HG02840 (cell line): Measurements from ENCODE around the gene GALNTL6.

ENCODE experiments used
- ATAC-seq: cut with Tn5 transposase; IDR thresholded peaks from one replicate; pipeline ENCODE4 v1.9.1; 2021; ENCODE audit warnings: mild to moderate bottlenecking, moderate library complexity, moderate number of reproducible peaks; ENCODE audit not compliant: unreplicated experiment, low FRiP score

Gene GALNTL6

GRCh38 chr4:171983935-171984805 lies 171.0 kb downstream of the GALNTL6 start:
- no peak for ATAC-seq

- no peak for ATAC-seq
These were observed 171.9 kb downstream of the GALNTL6 start for GRCh38 chr4:171985129-171985528.

- no peak for ATAC-seq
These were observed 180.0 kb downstream of the GALNTL6 start for GRCh38 chr4:171993247-171993646.

GRCh38 chr4:172007889-172008288 lies 194.7 kb downstream of the GALNTL6 start:
- ATAC-seq, result no peak

GRCh38 chr4:172009446-172010230 lies 196.4 kb downstream of the GALNTL6 start:
- no peak for ATAC-seq

GRCh38 chr4:172011196-172011595 lies 198.0 kb downstream of the GALNTL6 start:
- ATAC-seq, result no peak

GRCh38 chr4:172018358-172018757 lies 205.2 kb downstream of the GALNTL6 start:
- ATAC-seq, result no peak

GRCh38 chr4:172035562-172035961 lies 222.4 kb downstream of the GALNTL6 start:
- no peak for ATAC-seq

- no peak for ATAC-seq
These were observed 227.6 kb downstream of the GALNTL6 start for GRCh38 chr4:172040766-172041165.

- no peak for ATAC-seq
These were observed 229.5 kb downstream of the GALNTL6 start for GRCh38 chr4:172042714-172043114.

- no peak for ATAC-seq
These were observed 232.8 kb downstream of the GALNTL6 start for GRCh38 chr4:172045981-172046380.

- ATAC-seq, result no peak
These were observed 235.5 kb downstream of the GALNTL6 start for GRCh38 chr4:172048666-172049065.

- ATAC-seq, result no peak
These were observed 237.7 kb downstream of the GALNTL6 start for GRCh38 chr4:172050911-172051310.

GRCh38 chr4:172055046-172055445 lies 241.8 kb downstream of the GALNTL6 start:
- no peak for ATAC-seq

GRCh38 chr4:172055498-172055897 lies 242.3 kb downstream of the GALNTL6 start:
- ATAC-seq, result no peak

GRCh38 chr4:172061204-172061603 lies 248.0 kb downstream of the GALNTL6 start:
- no peak for ATAC-seq

GRCh38 chr4:172068506-172068905 lies 255.3 kb downstream of the GALNTL6 start:
- ATAC-seq, result no peak

GRCh38 chr4:172073590-172073989 lies 260.4 kb downstream of the GALNTL6 start:
- ATAC-seq, result no peak

- no peak for ATAC-seq
These were observed 270.1 kb downstream of the GALNTL6 start for GRCh38 chr4:172083272-172083671.

GRCh38 chr4:172088556-172088955 lies 275.4 kb downstream of the GALNTL6 start:
- ATAC-seq, result no peak

GRCh38 chr4:172095161-172095560 lies 282.0 kb downstream of the GALNTL6 start:
- ATAC-seq, result no peak

- no peak for ATAC-seq
These were observed 283.6 kb downstream of the GALNTL6 start for GRCh38 chr4:172096786-172097185.
